GM10266 (cell line): Measurements from ENCODE around the gene DNAJB4.
"Not testable (repeated sequence)": the region's sequence is repeated elsewhere in the genome, so short reads cannot be mapped to it uniquely, and the experiment has no call there.

Experiments
- DNase-seq: peaks from one replicate; pipeline ENCODE4 v3.0.0; 2012; ENCODE audit errors: extremely low spot score
- TF ChIP-seq, protein P1 (sequence below): IDR thresholded peaks from 2 replicates; pipeline ENCODE4 v1.5.1; 2012; ENCODE audit warnings: mild to moderate bottlenecking, low read depth; ENCODE audit not compliant: control insufficient read depth, insufficient read depth; ENCODE audit errors: missing control alignments

DNAJB4 gene

DNA sequence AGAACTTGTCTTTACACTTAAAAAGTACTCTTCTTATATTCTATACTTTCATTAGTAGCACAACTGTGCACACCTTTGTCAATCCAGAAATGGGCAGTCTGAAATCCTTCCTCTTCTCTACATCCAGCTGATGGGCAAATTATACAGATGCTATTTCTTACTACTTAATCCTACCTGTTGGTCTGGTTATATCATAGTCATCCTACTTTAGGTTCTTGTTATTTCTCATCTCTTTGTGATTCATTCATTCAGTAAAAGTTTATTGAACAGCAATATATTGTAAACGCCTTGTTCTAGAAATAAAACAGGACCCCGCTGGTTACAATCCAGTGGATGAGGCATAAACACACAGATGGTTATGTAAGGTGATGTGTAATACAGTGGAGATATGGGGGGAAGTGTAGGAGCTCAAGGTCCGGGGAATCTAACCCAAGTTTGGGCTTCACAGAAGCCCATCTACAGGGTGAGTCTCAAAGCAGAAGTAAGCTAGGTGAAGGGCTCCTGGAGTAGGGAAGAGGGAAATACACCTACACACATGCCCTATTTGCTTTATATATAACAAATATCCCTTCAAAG, 14.0 kb upstream of the DNAJB4 start:
- TF ChIP-seq, protein P1, sequence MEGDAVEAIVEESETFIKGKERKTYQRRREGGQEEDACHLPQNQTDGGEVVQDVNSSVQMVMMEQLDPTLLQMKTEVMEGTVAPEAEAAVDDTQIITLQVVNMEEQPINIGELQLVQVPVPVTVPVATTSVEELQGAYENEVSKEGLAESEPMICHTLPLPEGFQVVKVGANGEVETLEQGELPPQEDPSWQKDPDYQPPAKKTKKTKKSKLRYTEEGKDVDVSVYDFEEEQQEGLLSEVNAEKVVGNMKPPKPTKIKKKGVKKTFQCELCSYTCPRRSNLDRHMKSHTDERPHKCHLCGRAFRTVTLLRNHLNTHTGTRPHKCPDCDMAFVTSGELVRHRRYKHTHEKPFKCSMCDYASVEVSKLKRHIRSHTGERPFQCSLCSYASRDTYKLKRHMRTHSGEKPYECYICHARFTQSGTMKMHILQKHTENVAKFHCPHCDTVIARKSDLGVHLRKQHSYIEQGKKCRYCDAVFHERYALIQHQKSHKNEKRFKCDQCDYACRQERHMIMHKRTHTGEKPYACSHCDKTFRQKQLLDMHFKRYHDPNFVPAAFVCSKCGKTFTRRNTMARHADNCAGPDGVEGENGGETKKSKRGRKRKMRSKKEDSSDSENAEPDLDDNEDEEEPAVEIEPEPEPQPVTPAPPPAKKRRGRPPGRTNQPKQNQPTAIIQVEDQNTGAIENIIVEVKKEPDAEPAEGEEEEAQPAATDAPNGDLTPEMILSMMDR = no peak
- DNase-seq = no peak

GRCh38 chr1:77991638-77992037, 13.1 kb upstream of the DNAJB4 start:
- DNase-seq = no peak
- TF ChIP-seq, protein P1 = no peak

DNA sequence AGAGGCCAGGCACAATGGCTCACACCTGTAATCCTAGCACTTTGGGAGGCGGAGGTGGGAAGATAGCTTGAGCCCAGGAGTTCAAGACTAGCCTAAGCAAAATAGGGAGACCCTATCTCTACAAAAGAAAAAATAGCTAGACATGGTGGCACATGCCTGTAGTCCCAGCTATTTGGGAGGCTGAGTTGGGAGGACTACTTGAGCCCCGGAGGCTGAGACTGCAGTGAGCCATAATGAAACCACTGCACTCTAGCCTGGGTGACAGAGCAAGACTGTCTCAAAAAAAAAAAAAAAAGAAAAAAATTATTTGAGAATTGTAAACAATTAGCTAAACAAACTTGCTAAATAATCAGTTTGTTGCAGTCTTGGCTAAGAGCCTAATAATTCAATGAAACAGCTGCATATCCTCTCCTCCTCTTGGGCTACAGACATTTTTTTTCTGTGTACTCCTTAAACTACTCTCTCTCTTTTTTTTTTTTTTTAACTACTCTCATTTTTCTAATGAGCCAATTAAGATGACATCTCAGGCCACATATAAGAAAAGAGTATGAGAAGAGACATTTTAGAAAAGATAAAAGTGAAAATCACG, 10.5 kb upstream of the DNAJB4 start:
- DNase-seq = no peak
- TF ChIP-seq, protein P1 = no peak

GRCh38 chr1:77996734-77997133, 8.0 kb upstream of the DNAJB4 start:
- TF ChIP-seq, protein P1 = no peak
- DNase-seq = no peak

DNA sequence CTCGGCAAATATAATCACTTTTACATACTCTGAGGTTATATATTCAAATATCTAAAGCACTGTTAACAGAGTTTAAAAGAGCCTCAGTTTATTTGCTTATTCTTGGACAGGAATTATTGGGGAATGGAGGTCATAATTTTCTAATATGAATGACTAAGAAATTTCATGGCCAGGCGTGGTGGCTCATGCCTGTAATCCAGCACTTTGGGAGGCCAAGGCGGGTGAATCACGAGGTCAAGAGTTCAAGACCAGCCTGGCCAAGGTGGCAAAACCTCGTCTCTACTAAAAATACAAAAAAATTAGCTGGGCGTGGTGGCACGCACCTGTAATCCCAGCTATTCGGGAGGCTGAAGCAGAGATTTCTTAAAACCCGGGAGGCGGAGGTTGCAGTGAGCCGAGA, 4.2 kb upstream of the DNAJB4 start:
- DNase-seq = not testable (repeated sequence)

DNA sequence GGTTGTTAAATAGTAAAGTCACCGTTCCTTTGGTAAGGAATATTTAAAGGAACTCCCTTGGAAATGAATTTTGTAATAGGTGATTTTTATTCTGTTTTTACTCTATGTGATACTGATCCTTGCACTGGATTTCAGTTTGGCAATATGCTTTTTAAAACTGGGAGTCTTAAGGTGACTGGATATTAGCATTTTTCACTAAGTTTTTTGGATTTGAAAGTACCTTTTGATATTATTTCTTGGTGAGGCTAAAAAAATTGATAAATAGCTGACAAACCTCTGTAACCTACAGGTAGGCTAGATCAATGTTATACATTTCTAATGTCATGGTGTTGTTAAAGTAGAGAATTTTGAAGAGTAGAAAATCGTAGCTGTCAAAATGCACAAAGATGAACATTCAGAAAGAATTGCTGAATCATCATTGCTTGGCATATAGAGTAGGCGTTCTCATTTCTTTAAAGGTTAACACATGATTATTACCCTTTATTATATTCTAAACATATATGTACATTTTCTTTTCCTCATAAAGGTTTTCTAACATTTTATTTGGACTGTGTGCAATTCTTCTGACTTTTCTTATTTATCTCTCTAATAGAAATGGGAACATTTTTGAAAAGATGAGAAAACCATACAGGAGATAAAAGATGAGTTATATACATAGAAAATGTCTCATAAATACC, 1.5 kb upstream of the DNAJB4 start:
- no peak for DNase-seq
- TF ChIP-seq, protein P1 = no peak

GRCh38 chr1:78003882-78004718, 639 bp upstream of the DNAJB4 start:
- peak; percentile 42 for DNase-seq
- TF ChIP-seq, protein P1 = no peak
